ENCODE measurements around the gene CXCL11. TPM values are rescaled to one million over a fixed set of nuclear protein-coding genes. Genes with fewer than 3 reads are reported as not detected.
"Not testable (repeated sequence)": the region's sequence is repeated elsewhere in the genome, so short reads cannot be mapped to it uniquely, and the experiment has no call there.

CXCL11 gene
- total and polyA plus RNA-seq, 8 donors, result 0.08 to 1.9 (median 0.23) TPM; not detected in 1

- Histone ChIP-seq H3K27ac (no peak overlapping the region), H3K4me1 (peaks cover 0 to 7% of the 10 kb centered on the region in 2 donors), H3K4me3 (no peak overlapping the region), H3K36me3 (no peaks in the 10 kb centered on the region), H3K27me3 (peaks cover 4 to 6% of the 10 kb centered on the region in 2 donors), H3K9me3 (no peaks in the 10 kb centered on the region)
- ATAC-seq, result no peak
- intact Hi-C loops (cut with DNase I), result no loop called here
- no peak for DNase-seq
- TF ChIP-seq CTCF (IDR thresholded peaks at IDR 0.05), result no peak
Observed at GRCh38 chr4:76058302-76058701, 22.4 kb upstream of the CXCL11 start.

GRCh38 chr4:76055421-76055820 lies 19.6 kb upstream of the CXCL11 start:
- DNase-seq (no peak), ATAC-seq (no peak)
- no peaks in the 10 kb centered on the region for H3K9me3 ChIP-seq
- peaks cover 0 to 4% of the 10 kb centered on the region in 2 donors for H3K4me1 ChIP-seq
- no peak overlapping the region for H3K27ac ChIP-seq
- TF ChIP-seq CTCF (IDR thresholded peaks at IDR 0.05), result no peak
- peaks cover 4 to 6% of the 10 kb centered on the region in 2 donors for H3K27me3 ChIP-seq
- H3K36me3 ChIP-seq, result no peaks in the 10 kb centered on the region
- intact Hi-C loops (cut with DNase I), result no loop called here
- H3K4me3 ChIP-seq, result no peak overlapping the region

GRCh38 chr4:76055016-76055415 lies 19.1 kb upstream of the CXCL11 start:
- ATAC-seq, result no peak
- peaks cover 4 to 6% of the 10 kb centered on the region in 2 donors for H3K27me3 ChIP-seq
- H3K36me3 ChIP-seq, result no peaks in the 10 kb centered on the region
- DNase-seq, result no peak
- intact Hi-C loops (cut with DNase I), result no loop called here
- H3K4me3 ChIP-seq, result no peak overlapping the region
- no peak overlapping the region for H3K27ac ChIP-seq
- TF ChIP-seq CTCF (IDR thresholded peaks at IDR 0.05), result no peak
- H3K4me1 ChIP-seq, result peaks cover 0 to under 1% of the 10 kb centered on the region in 2 donors
- H3K9me3 ChIP-seq, result no peaks in the 10 kb centered on the region

GRCh38 chr4:76053730-76054129 lies 17.9 kb upstream of the CXCL11 start:
- Histone ChIP-seq H3K9me3 (no peaks in the 10 kb centered on the region), H3K4me1 (no peaks in the 10 kb centered on the region), H3K27me3 (peaks cover 4 to 6% of the 10 kb centered on the region in 2 donors), H3K27ac (no peak overlapping the region), H3K4me3 (no peak overlapping the region), H3K36me3 (no peaks in the 10 kb centered on the region)
- no peak for TF ChIP-seq CTCF (IDR thresholded peaks at IDR 0.05)
- intact Hi-C loops (cut with DNase I), result no loop called here
- no peak for ATAC-seq
- DNase-seq, result no peak

- H3K27ac ChIP-seq; H3K36me3 ChIP-seq; DNase-seq; H3K4me1 ChIP-seq; ATAC-seq; intact Hi-C loops (cut with DNase I); H3K27me3 ChIP-seq; H3K4me3 ChIP-seq; H3K9me3 ChIP-seq: not testable (repeated sequence)
Observed at GRCh38 chr4:76050560-76051050, 14.7 kb upstream of the CXCL11 start.

- ATAC-seq; intact Hi-C loops (cut with DNase I); H3K4me1 ChIP-seq; DNase-seq; H3K4me3 ChIP-seq; H3K27ac ChIP-seq; H3K9me3 ChIP-seq; H3K36me3 ChIP-seq; H3K27me3 ChIP-seq: not testable (repeated sequence)
Observed at GRCh38 chr4:76049860-76050416, 14.1 kb upstream of the CXCL11 start.

GRCh38 chr4:76044686-76045085 lies 8.8 kb upstream of the CXCL11 start:
- intact Hi-C loops (cut with DNase I); H3K27ac ChIP-seq: not testable (repeated sequence)

GRCh38 chr4:76043306-76043705 lies 7.4 kb upstream of the CXCL11 start:
- H3K4me3 ChIP-seq; H3K9me3 ChIP-seq; H3K4me1 ChIP-seq; H3K27ac ChIP-seq; intact Hi-C loops (cut with DNase I); H3K27me3 ChIP-seq; ATAC-seq; H3K36me3 ChIP-seq; DNase-seq: not testable (repeated sequence)

More at GRCh38 chr4:76044686-76045085, 8.8 kb upstream of the CXCL11 start:
- not testable (repeated sequence) for ATAC-seq, H3K9me3 ChIP-seq, H3K27me3 ChIP-seq, H3K4me1 ChIP-seq, H3K4me3 ChIP-seq, H3K36me3 ChIP-seq, DNase-seq

- ATAC-seq; H3K27ac ChIP-seq; DNase-seq; H3K36me3 ChIP-seq; H3K4me1 ChIP-seq; H3K27me3 ChIP-seq; intact Hi-C loops (cut with DNase I); H3K4me3 ChIP-seq; H3K9me3 ChIP-seq: not testable (repeated sequence)
Observed at GRCh38 chr4:76042241-76042998, 6.5 kb upstream of the CXCL11 start.

Data from left lung (tissue), 10 donors.